ENCODE results near the gene CDRT15. TPM values are rescaled to one million over a fixed set of nuclear protein-coding genes. Genes with fewer than 3 reads are reported as not detected.

The CDRT15 gene
- total RNA-seq, 4 donors from 2014 or later: not detected

GRCh38 chr17:14205992-14206461 lies 30.6 kb downstream of the CDRT15 start:
- TF ChIP-seq CTCF (IDR thresholded peaks at IDR 0.05; ENCODE audit: low read depth): no peak

- no peak for TF ChIP-seq CTCF (IDR thresholded peaks at IDR 0.05; ENCODE audit: low read depth)
Measured at GRCh38 chr17:14205380-14205779, 31.3 kb downstream of the CDRT15 start.

- no peak for TF ChIP-seq CTCF (IDR thresholded peaks at IDR 0.05; ENCODE audit: low read depth)
Measured at GRCh38 chr17:14204546-14204945, 32.1 kb downstream of the CDRT15 start.

- TF ChIP-seq CTCF (IDR thresholded peaks at IDR 0.05; ENCODE audit: low read depth): no peak
Measured at GRCh38 chr17:14204084-14204483, 32.6 kb downstream of the CDRT15 start.

- TF ChIP-seq CTCF (IDR thresholded peaks at IDR 0.05; ENCODE audit: low read depth): no peak
Measured at GRCh38 chr17:14203388-14203787, 33.3 kb downstream of the CDRT15 start.

GRCh38 chr17:14202388-14203166 lies 34.1 kb downstream of the CDRT15 start:
- TF ChIP-seq CTCF (IDR thresholded peaks at IDR 0.05; ENCODE audit: low read depth): no peak

- TF ChIP-seq CTCF (IDR thresholded peaks at IDR 0.05; ENCODE audit: low read depth): no peak
Measured at GRCh38 chr17:14201988-14202380, 34.7 kb downstream of the CDRT15 start.

Measured in subcutaneous adipose tissue (tissue), 4 donors.